Measurements from ENCODE around the gene PTGR2. TPM values are rescaled to one million over a fixed set of nuclear protein-coding genes. Genes with fewer than 3 reads are reported as not detected.
"Not testable (repeated sequence)": the region's sequence is repeated elsewhere in the genome, so short reads cannot be mapped to it uniquely, and the experiment has no call there.

The PTGR2 gene
- total RNA-seq, 1 donor from 2014 or later: 9.6 TPM

GRCh38 chr14:73887318-73887616, 35.6 kb downstream of the PTGR2 start:
- DNase-seq (ENCODE audit: extremely low spot score, unreplicated experiment): no peak
- H3K27me3 Mint-ChIP-seq: no peaks in the 10 kb centered on the region
- peaks cover 7% of the 10 kb centered on the region for H3K36me3 Mint-ChIP-seq
- no peak for TF ChIP-seq CTCF (conservative IDR thresholded peaks at IDR 0.05)
- peaks cover 38% of the 10 kb centered on the region for H3K4me1 Mint-ChIP-seq (ENCODE audit: unreplicated experiment)
- peak overlapping the region; percentile 94 for H3K4me3 Mint-ChIP-seq
- no peaks in the 10 kb centered on the region for H3K9me3 Mint-ChIP-seq
- peak overlapping the region; percentile 95 for H3K27ac Mint-ChIP-seq

- Mint-ChIP-seq H3K4me1 (ENCODE audit: unreplicated experiment) (peaks cover 38% of the 10 kb centered on the region), H3K27me3 (no peaks in the 10 kb centered on the region), H3K27ac (peak overlapping the region; percentile 95), H3K36me3 (peaks cover 7% of the 10 kb centered on the region), H3K4me3 (peak overlapping the region; percentile 94), H3K9me3 (no peaks in the 10 kb centered on the region)
- TF ChIP-seq CTCF (conservative IDR thresholded peaks at IDR 0.05): no peak
- no peak for DNase-seq (ENCODE audit: extremely low spot score, unreplicated experiment)
Measured at GRCh38 chr14:73887694-73888459, 36.2 kb downstream of the PTGR2 start.

- Mint-ChIP-seq H3K4me3 (peak overlapping the region; percentile 94), H3K27ac (peak overlapping the region; percentile 95)
- TF ChIP-seq CTCF (conservative IDR thresholded peaks at IDR 0.05): no peak
Measured at GRCh38 chr14:73888460-73888725, 36.8 kb downstream of the PTGR2 start.

GRCh38 chr14:73888971-73889370, 37.3 kb downstream of the PTGR2 start:
- Mint-ChIP-seq H3K27ac (peak overlapping the region; percentile 95), H3K4me1 (ENCODE audit: unreplicated experiment) (peaks cover 38% of the 10 kb centered on the region), H3K9me3 (no peaks in the 10 kb centered on the region), H3K4me3 (peak overlapping the region; percentile 54), H3K36me3 (peaks cover 11% of the 10 kb centered on the region), H3K27me3 (no peaks in the 10 kb centered on the region)
- TF ChIP-seq CTCF (conservative IDR thresholded peaks at IDR 0.05): no peak
- DNase-seq (ENCODE audit: extremely low spot score, unreplicated experiment): no peak

More at GRCh38 chr14:73888460-73888725, 36.8 kb downstream of the PTGR2 start:
- Mint-ChIP-seq H3K4me1 (ENCODE audit: unreplicated experiment) (peaks cover 38% of the 10 kb centered on the region), H3K9me3 (no peaks in the 10 kb centered on the region), H3K27me3 (no peaks in the 10 kb centered on the region), H3K36me3 (peaks cover 7% of the 10 kb centered on the region)
- no peak for DNase-seq (ENCODE audit: extremely low spot score, unreplicated experiment)

- H3K36me3 Mint-ChIP-seq: peaks cover 12% of the 10 kb centered on the region
- peak overlapping the region; percentile 33 for H3K4me3 Mint-ChIP-seq
- H3K27me3 Mint-ChIP-seq: no peaks in the 10 kb centered on the region
- no peak for TF ChIP-seq CTCF (conservative IDR thresholded peaks at IDR 0.05)
- H3K27ac Mint-ChIP-seq: peak overlapping the region; percentile 17
- no peaks in the 10 kb centered on the region for H3K9me3 Mint-ChIP-seq
- peaks cover 37% of the 10 kb centered on the region for H3K4me1 Mint-ChIP-seq (ENCODE audit: unreplicated experiment)
- DNase-seq (ENCODE audit: extremely low spot score, unreplicated experiment): no peak
Measured at GRCh38 chr14:73889376-73889775, 37.7 kb downstream of the PTGR2 start.

GRCh38 chr14:73894180-73894687, 42.6 kb downstream of the PTGR2 start:
- H3K4me1 Mint-ChIP-seq (ENCODE audit: unreplicated experiment); H3K4me3 Mint-ChIP-seq; H3K27me3 Mint-ChIP-seq; H3K27ac Mint-ChIP-seq; DNase-seq (ENCODE audit: extremely low spot score, unreplicated experiment); H3K9me3 Mint-ChIP-seq: not testable (repeated sequence)
- H3K36me3 Mint-ChIP-seq: peaks cover 24% of the 10 kb centered on the region

All from type B pancreatic cell (in vitro differentiated cells).